22Rv1 (cell line): ENCODE data around the gene CD151.

Experiments
- H3K27ac ChIP-seq: fragments of 450-650 bp; 2 replicates; pipeline ENCODE4 v1.5.1; 2017
- CTCF ChIP-seq: fragments of 450-650 bp; IDR thresholded peaks from 2 replicates; pipeline ENCODE4 v1.5.1; 2017; ENCODE audit warnings: mild to moderate bottlenecking
- ZFX ChIP-seq: fragments of 450-650 bp; IDR thresholded peaks from 2 replicates; pipeline ENCODE4 v1.6.1; 2017; ENCODE audit warnings: antibody characterized with exemption, borderline replicate concordance

CD151 gene

GRCh38 chr11:864898-865297 is 32.1 kb downstream of the CD151 start:
- no peak for TF ChIP-seq CTCF
- no peak for TF ChIP-seq ZFX
- peak overlapping the region; percentile 36; the same call in 1 of the 2 replicates for H3K27ac ChIP-seq

GRCh38 chr11:865462-866430 is 33.0 kb downstream of the CD151 start:
- no peak overlapping the region; the same call in 1 of the 2 replicates for H3K27ac ChIP-seq
- TF ChIP-seq CTCF (no peak), ZFX (no peak)

GRCh38 chr11:866481-866880 is 33.7 kb downstream of the CD151 start:
- TF ChIP-seq CTCF (no peak), ZFX (no peak)
- H3K27ac ChIP-seq: peak overlapping the region; percentile 27; the same call in 1 of the 2 replicates

- no peak for TF ChIP-seq ZFX
- TF ChIP-seq CTCF: no peak
- H3K27ac ChIP-seq: peak overlapping the region; percentile 27; the same call in 1 of the 2 replicates
Observed at GRCh38 chr11:867856-868358, 35.2 kb downstream of the CD151 start.

GRCh38 chr11:868394-868793 is 35.6 kb downstream of the CD151 start:
- TF ChIP-seq CTCF: no peak
- TF ChIP-seq ZFX: no peak
- no peak overlapping the region for H3K27ac ChIP-seq

- H3K27ac ChIP-seq: no peak overlapping the region
- TF ChIP-seq ZFX: no peak
- no peak for TF ChIP-seq CTCF
Observed at GRCh38 chr11:868802-869201, 36.0 kb downstream of the CD151 start.
